Progenitor cell of endocrine pancreas (in vitro differentiated cells): Measurements from ENCODE around the gene SSTR5. TPM values are rescaled to one million over a fixed set of nuclear protein-coding genes. Genes with fewer than 3 reads are reported as not detected.

Experiments used
- DNase-seq: peaks from one replicate; pipeline ENCODE4 v3.0.0; 2021; ENCODE audit warnings: low spot score; ENCODE audit not compliant: unreplicated experiment
- H3K27ac Mint-ChIP-seq: 2 replicates; pipeline ENCODE4 v1.8.0; 2021; ENCODE audit warnings: mild to moderate bottlenecking, moderate library complexity, mixed read lengths
- H3K27me3 Mint-ChIP-seq: 2 replicates; pipeline ENCODE4 v1.8.0; 2021; ENCODE audit warnings: mixed read lengths
- H3K36me3 Mint-ChIP-seq: 2 replicates; pipeline ENCODE4 v1.8.0; 2022; ENCODE audit warnings: mixed read lengths; ENCODE audit not compliant: insufficient read depth
- H3K4me1 Mint-ChIP-seq: 2 replicates; pipeline ENCODE4 v1.8.0; 2021; ENCODE audit warnings: low read depth, mixed read lengths
- H3K4me3 Mint-ChIP-seq: 2 replicates; pipeline ENCODE4 v1.8.0; 2021; ENCODE audit warnings: low read depth, mild to moderate bottlenecking, moderate library complexity, mixed read lengths
- H3K9me3 Mint-ChIP-seq: 2 replicates; pipeline ENCODE4 v1.8.0; 2021; ENCODE audit warnings: low read depth, mixed read lengths
- CTCF ChIP-seq: fragments of 200-600 bp; sonication (generic); IDR thresholded peaks from one replicate; pipeline ENCODE4 v1.5.0; 2021; ENCODE audit warnings: antibody characterized with exemption, mild to moderate bottlenecking; ENCODE audit not compliant: unreplicated experiment
- total RNA-seq: library from RNA; stranded (reverse); gene quantifications from 2 replicates; pipeline ENCODE4 v1.2.1, GENCODE V29; 2021

The SSTR5 gene
- total RNA-seq, 1 donor from 2014 or later: 1.4 TPM

- H3K27ac Mint-ChIP-seq: no peak overlapping the region
- TF ChIP-seq CTCF: no peak
- DNase-seq: no peak
- H3K9me3 Mint-ChIP-seq: no peaks in the 10 kb centered on the region
- peaks cover 1% of the 10 kb centered on the region for H3K4me1 Mint-ChIP-seq
- no peaks in the 10 kb centered on the region for H3K27me3 Mint-ChIP-seq
- no peak overlapping the region for H3K4me3 Mint-ChIP-seq
- H3K36me3 Mint-ChIP-seq: no peaks in the 10 kb centered on the region
Measured at GRCh38 chr16:1049113-1049975, 23.2 kb upstream of the SSTR5 start.

- TF ChIP-seq CTCF: no peak
- Mint-ChIP-seq H3K9me3 (no peaks in the 10 kb centered on the region), H3K4me1 (peaks cover 1% of the 10 kb centered on the region), H3K36me3 (no peaks in the 10 kb centered on the region), H3K27me3 (no peaks in the 10 kb centered on the region), H3K27ac (no peak overlapping the region), H3K4me3 (no peak overlapping the region)
- no peak for DNase-seq
Measured at GRCh38 chr16:1049976-1050247, 22.6 kb upstream of the SSTR5 start.

DNA sequence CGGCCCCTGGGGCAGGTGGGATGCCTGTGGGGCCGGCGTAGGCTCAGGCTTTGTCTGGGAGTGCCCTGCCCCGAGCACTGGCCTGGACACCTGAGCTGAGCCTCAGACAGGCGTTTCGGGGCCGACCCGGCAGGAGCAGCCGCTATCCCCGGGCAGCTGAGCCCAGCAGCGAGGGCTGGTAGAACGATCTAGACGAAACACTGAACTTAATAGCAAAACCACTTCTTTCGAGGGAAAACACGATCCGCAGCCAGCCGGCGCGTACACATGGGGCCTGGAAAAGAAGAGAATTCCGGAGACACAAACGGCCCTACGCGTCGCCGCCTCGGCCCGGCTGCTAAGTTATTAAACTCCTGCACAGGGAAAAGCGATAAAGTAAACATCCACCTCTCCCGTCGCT lies 22.0 kb upstream of the SSTR5 start:
- no peak for TF ChIP-seq CTCF
- H3K27ac Mint-ChIP-seq: no peak overlapping the region

GRCh38 chr16:1050921-1051320 lies 21.6 kb upstream of the SSTR5 start:
- TF ChIP-seq CTCF: no peak
- Mint-ChIP-seq H3K27me3 (no peaks in the 10 kb centered on the region), H3K4me3 (no peak overlapping the region), H3K36me3 (no peaks in the 10 kb centered on the region), H3K9me3 (no peaks in the 10 kb centered on the region), H3K4me1 (peaks cover 1% of the 10 kb centered on the region), H3K27ac (no peak overlapping the region)
- DNase-seq: no peak

More for the DNA sequence above, 22.0 kb upstream of the SSTR5 start:
- Mint-ChIP-seq H3K4me3 (no peak overlapping the region), H3K27me3 (no peaks in the 10 kb centered on the region), H3K4me1 (peaks cover 1% of the 10 kb centered on the region), H3K36me3 (no peaks in the 10 kb centered on the region), H3K9me3 (no peaks in the 10 kb centered on the region)
- no peak for DNase-seq

- Mint-ChIP-seq H3K9me3 (no peaks in the 10 kb centered on the region), H3K4me3 (no peak overlapping the region), H3K4me1 (peaks cover 1% of the 10 kb centered on the region), H3K36me3 (no peaks in the 10 kb centered on the region), H3K27me3 (no peaks in the 10 kb centered on the region), H3K27ac (no peak overlapping the region)
- DNase-seq: no peak
- TF ChIP-seq CTCF: no peak
Measured at GRCh38 chr16:1051446-1051845, 21.1 kb upstream of the SSTR5 start.
